GM08714 (cell line): ENCODE results near the gene TMEM171.

Experiments
- H3K4me3 ChIP-seq: fragments of 200-500 bp; sonication (Bioruptor generic); 2 replicates; pipeline ENCODE4 v1.5.1; 2014; ENCODE audit warnings: mild to moderate bottlenecking, low read length, inconsistent platforms
- ZNF274 ChIP-seq: IDR thresholded peaks from 2 replicates; pipeline ENCODE4 v1.6.1; 2012; ENCODE audit warnings: mild to moderate bottlenecking, low read depth, low read length

TMEM171 gene

GRCh38 chr5:73120222-73121118 lies at the start of gene TMEM171:
Gene TMEM171, plus strand, starts transcription at chr5:73120575. Its CDS starts 2,799 bp downstream, at chr5:73123374.
- no peak within 1 kb of the TSS for H3K4me3 ChIP-seq
- TF ChIP-seq ZNF274 = no peak

GRCh38 chr5:73081093-73081492 lies 39.3 kb upstream of the TMEM171 start:
- no peak for TF ChIP-seq ZNF274
- no peak overlapping the region for H3K4me3 ChIP-seq

GRCh38 chr5:73088026-73088425 lies 32.3 kb upstream of the TMEM171 start:
- TF ChIP-seq ZNF274 = no peak
- no peak overlapping the region for H3K4me3 ChIP-seq

GRCh38 chr5:73093943-73094342 lies 26.4 kb upstream of the TMEM171 start:
- TF ChIP-seq ZNF274 = no peak
- no peak overlapping the region for H3K4me3 ChIP-seq

- no peak for TF ChIP-seq ZNF274
- no peak overlapping the region for H3K4me3 ChIP-seq
Observed at GRCh38 chr5:73094415-73094814, 26.0 kb upstream of the TMEM171 start.

GRCh38 chr5:73095564-73096238 lies 24.7 kb upstream of the TMEM171 start:
- no peak overlapping the region for H3K4me3 ChIP-seq
- TF ChIP-seq ZNF274 = no peak

- no peak for TF ChIP-seq ZNF274
- H3K4me3 ChIP-seq = no peak overlapping the region
Observed at GRCh38 chr5:73096239-73096575, 24.2 kb upstream of the TMEM171 start.

- no peak for TF ChIP-seq ZNF274
- H3K4me3 ChIP-seq = no peak overlapping the region
Observed at GRCh38 chr5:73097740-73098139, 22.6 kb upstream of the TMEM171 start.

- TF ChIP-seq ZNF274 = no peak
- no peak overlapping the region for H3K4me3 ChIP-seq
Observed at GRCh38 chr5:73100109-73100508, 20.3 kb upstream of the TMEM171 start.

GRCh38 chr5:73103870-73104299 lies 16.5 kb upstream of the TMEM171 start:
- no peak overlapping the region for H3K4me3 ChIP-seq

GRCh38 chr5:73104326-73104725 lies 16.0 kb upstream of the TMEM171 start:
- TF ChIP-seq ZNF274 = no peak
- no peak overlapping the region for H3K4me3 ChIP-seq

More at GRCh38 chr5:73103870-73104299, 16.5 kb upstream of the TMEM171 start:
- no peak for TF ChIP-seq ZNF274

- TF ChIP-seq ZNF274 = no peak
- H3K4me3 ChIP-seq = no peak overlapping the region
Observed at GRCh38 chr5:73106335-73106734, 14.0 kb upstream of the TMEM171 start.

GRCh38 chr5:73110190-73110589 lies 10.2 kb upstream of the TMEM171 start:
- H3K4me3 ChIP-seq = no peak overlapping the region
- TF ChIP-seq ZNF274 = no peak

- TF ChIP-seq ZNF274 = no peak
- H3K4me3 ChIP-seq = no peak overlapping the region
Observed at GRCh38 chr5:73111536-73111935, 8.8 kb upstream of the TMEM171 start.

- no peak for TF ChIP-seq ZNF274
- no peak overlapping the region for H3K4me3 ChIP-seq
Observed at GRCh38 chr5:73112359-73112758, 8.0 kb upstream of the TMEM171 start.
